Umbilical cord (tissue), 2 donors: ENCODE results near the gene ZCCHC8. TPM values are rescaled to one million over a fixed set of nuclear protein-coding genes. Genes with fewer than 3 reads are reported as not detected.
"Not testable (repeated sequence)": the region's sequence is repeated elsewhere in the genome, so short reads cannot be mapped to it uniquely, and the experiment has no call there.

Source experiments
- DNase-seq: peaks from one replicate; pipeline ENCODE4 v3.0.0-alpha.2; 2015; ENCODE audit warnings: low spot score
- total RNA-seq: library from RNA; depleted of rRNA; stranded (reverse); fragments of >200 nt; gene quantifications from one replicate; pipeline ENCODE4 v1.2.3, GENCODE V29; 2014; ENCODE audit warnings: low replicate concordance; ENCODE audit not compliant: insufficient read depth

The ZCCHC8 gene
- 51.5 TPM for total RNA-seq

DNA sequence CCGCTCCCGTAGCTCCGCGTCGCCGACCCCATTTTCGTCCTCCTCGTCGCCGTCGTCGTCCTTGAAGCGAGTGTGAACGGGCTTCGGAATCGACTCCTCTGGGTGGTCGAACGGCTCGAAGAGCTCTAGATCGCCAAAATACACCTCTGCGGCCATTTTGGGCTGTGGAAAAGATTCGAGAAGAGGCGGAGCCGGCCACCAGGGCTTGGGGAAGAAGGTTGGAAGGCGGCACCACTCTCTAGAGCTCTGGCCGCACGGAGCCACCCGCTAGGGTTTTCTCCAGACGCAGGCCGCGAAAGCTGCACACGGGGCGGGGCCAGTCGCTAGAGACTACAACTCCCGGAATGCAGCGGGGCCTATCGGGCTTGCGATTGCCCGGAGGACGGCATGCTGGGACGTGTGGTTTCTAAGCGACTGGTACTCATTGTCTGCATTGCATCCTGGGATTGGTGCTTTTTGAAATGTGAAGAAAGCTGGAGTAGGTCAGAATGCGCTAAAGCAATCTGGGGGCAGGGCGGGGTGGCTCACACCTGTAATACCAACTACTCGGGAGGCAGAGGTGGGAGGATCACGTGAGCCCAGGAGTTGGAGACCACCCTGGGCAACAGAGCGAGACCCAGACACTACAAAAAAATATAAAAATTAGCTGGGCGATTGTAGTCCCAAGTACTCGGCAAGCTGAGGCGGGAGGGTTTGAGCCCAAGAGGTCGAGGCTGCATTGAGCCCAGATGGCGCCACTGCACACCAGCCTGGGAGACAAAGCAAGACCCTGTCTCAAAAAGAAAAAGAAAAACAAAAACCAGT lies at the start of gene ZCCHC8:
Gene ZCCHC8 (minus strand): TSS at position 248 of the 804 bp plus-strand sequence. CDS start 92 bp downstream, at position 156.
- peak; percentile 99 for DNase-seq

DNA sequence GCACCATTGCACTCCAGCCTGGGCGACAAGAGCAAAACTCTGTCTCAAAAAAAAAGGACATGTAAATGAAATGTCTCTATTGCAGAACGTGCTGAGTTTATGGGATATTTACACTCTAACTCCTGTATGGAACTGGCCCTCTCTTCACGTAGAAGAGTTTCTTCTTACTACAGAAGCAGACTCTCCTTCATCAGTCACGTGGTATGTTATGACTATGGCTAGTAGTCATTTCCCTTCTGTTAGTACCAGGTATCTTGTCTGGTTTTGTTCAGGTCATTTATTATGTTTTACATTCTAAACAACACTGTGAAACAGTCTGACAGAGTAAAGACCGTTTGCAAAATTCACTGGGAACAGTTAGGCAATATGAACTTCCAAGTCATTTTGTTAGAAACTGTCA lies 46.6 kb upstream of the ZCCHC8 start:
- DNase-seq: no peak

DNA sequence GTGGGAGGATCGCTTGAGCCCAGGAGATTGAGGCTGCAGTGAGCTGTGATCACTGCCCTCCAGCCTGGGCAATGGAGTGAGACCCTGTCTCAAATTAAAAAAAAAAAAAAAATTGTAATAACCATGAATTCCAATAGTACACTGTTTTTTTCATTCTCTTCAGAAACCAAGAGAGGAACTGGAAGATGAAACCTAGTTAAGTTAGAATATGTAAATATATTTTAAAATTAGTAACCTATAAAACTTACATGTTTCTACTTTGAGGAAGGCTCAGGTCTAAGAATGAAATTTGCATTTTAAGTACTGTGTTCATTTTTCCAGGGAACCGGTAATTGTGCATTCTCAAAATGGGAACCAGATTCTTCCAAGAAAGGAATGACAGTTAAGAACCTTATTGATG lies 45.1 kb upstream of the ZCCHC8 start:
- DNase-seq: no peak

DNA sequence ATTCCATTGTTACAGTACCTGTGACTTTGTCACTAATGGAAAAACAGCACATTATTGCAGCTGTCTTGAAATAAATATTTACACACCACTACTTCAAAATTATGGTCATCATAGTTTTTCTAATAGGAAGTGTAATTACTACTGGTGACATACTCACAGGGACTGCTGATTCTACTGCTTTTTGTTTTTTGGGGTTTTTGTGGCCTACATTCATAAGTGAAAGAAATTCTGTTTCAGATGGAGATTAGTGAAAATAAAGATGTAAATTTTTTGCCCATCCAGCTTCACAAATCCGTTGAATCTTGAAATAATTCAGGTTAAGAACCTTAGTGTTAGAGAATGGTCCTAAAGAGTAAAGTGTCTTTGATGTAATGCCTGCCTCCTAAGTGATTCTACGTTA lies 43.8 kb upstream of the ZCCHC8 start:
- no peak for DNase-seq

DNA sequence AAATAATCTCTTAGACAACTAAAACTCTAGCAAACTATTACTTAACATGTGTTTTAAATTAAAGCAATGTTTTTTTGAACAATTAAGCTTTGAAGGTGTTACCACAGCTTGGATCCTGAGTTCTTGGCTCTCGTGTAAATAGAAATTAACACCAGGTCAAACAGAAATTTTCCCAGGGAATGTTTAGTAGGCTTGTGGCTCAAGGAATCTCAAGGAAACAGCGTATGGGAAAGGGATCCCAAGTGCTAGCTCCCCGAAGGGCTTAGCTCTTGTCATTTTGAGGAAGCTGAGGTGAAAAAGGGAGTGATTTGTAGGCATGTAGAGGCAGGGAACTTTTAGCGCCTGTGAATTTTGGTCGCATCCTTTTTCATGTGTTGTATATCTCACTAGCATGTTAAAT lies 37.8 kb upstream of the ZCCHC8 start:
- no peak for DNase-seq

DNA sequence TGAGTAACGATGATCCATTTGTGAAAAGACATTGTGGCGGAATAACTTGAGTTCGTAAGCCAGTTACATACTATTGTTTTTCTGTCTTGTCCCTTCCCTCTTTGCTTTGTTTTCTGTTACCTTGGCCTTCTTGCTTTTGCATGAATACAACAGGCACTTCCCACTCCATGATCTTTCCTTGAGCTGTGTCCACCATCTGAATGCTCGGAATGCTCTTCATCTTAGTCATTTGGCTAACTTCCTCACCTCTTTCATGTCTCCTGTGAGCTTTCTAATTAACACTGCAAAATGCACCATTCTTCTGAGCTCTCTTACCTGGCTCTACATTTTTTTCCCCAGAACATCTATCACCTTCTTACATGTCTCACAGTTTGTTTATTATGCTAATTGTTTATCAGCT lies 36.3 kb upstream of the ZCCHC8 start:
- no peak for DNase-seq

DNA sequence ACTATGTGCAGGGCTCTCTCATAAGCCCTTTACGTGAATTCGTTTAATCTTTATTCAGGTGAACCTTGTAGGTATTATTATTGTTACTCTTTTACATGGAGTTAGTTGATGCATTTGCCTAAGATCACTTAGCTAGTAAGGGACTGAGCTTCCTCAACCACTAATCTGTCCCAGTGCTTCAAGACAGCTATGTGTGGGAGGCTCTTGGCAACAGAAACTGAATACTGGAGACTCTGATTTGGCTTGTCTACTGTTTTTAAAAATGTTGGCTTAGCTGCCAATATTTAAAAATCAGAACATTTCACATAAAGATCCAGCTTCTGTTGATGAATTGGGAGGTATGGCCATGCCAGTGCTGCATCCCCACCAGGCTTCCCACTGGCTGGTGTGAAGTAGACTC lies 33.1 kb upstream of the ZCCHC8 start:
- DNase-seq: no peak

DNA sequence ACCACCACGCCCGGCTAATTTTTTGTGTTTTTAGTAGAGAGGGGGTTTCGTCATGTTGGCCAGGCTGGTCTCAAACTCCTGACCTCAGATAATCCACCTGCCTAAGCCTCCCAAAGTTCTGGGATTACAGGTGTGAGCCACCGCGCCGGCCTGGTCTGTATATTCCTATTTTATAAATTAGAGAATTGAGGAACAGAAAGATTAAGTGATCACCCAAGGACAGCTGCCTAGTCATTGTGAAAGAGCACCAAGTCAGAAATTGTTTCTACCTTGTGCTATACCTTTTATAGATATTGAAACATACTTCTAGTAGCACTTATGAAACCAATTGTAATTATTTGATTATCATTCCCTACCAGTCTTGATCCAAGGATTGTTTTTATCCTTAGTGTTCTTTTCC lies 28.3 kb upstream of the ZCCHC8 start:
- no peak for DNase-seq

DNA sequence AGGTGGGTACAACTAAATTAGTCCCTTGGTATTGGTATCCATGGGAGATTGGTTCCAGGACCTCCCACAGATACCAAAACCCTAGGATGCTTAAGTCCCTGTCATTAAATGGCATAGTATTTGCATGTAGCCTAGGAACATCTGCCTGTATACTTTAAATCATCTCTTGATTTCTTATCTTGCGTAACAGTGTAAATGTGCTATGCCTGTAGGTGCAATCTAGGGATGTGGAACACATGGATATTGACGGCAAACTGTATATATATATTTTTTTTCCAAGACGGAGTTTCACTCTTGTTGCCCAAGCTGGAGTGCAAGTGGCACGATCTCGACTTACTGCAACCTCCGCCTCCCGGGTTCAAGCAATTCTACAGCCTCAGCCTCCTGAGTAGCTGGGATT lies 27.9 kb upstream of the ZCCHC8 start:
- DNase-seq: no peak

DNA sequence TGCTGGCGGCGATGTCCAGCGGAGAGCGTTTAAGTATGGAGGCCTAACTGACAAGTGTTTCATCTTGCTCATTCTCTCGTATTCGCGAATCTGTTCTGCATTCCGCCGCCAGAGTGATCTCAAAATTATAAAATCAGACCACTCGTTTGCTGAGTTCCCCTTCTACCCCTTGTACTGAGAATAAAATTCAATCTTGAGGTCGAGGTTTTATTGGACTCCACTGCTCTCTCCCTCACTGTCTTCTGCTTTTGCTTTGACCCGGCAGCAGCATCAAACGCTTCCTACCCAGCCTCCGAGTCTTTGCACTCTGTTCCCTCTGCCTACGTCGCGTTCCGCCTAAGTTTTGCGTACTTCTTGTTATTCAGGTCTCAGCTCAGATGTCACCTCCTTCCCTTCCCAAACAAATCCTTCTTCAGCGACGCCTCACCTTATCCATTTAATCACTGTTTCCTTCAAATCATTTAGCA lies 26.8 kb upstream of the ZCCHC8 start:
- peak; percentile 18 for DNase-seq

DNA sequence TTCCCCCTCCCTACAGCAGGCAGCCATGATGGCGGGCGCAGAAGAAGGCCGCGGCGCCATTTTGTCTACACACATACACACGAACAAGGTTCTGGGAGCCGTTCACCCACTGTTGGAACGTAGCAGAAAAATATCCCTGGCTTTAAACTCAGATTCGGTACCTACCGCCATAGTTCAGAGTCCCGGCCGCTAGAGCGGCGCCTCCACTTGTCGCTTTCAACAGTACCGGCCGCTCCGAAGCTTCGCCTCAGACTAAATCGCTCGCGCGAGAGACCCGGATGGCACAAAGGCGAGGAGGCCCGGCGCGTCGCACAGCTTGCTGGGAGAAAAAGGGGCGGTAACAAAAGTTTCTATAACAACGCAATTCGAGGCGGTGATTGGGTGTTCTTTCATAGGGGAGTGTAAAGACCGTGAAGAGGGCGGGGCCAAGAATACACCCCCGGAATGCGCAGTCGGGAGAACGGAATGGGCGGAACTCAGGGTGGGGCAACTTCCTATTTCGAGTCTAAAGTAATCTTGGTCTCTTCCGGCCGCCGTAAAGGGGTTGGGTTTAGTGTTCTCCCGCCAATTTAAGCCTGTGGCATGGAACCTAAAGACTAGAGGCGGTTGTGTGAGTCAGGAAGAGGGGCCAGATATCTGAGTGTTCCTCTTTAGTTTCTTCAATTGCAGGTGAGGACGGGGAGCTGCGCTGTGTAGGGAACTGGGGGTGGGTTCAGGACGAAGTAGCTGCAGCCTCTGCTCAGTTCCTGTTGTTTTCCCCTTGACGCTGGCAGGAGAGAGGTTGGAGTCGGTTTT lies 26.1 kb upstream of the ZCCHC8 start, which contains the start of the genes KNTC1 and RSRC2:
Gene KNTC1 (plus strand): TSS at position 567 of the 795 bp plus-strand sequence. CDS start 2,815 bp downstream, outside the sequence.
Gene RSRC2 (minus strand): TSS at position 254 of the 795 bp plus-strand sequence. CDS start 83 bp downstream, at position 171.
- DNase-seq: peak; percentile 100

DNA sequence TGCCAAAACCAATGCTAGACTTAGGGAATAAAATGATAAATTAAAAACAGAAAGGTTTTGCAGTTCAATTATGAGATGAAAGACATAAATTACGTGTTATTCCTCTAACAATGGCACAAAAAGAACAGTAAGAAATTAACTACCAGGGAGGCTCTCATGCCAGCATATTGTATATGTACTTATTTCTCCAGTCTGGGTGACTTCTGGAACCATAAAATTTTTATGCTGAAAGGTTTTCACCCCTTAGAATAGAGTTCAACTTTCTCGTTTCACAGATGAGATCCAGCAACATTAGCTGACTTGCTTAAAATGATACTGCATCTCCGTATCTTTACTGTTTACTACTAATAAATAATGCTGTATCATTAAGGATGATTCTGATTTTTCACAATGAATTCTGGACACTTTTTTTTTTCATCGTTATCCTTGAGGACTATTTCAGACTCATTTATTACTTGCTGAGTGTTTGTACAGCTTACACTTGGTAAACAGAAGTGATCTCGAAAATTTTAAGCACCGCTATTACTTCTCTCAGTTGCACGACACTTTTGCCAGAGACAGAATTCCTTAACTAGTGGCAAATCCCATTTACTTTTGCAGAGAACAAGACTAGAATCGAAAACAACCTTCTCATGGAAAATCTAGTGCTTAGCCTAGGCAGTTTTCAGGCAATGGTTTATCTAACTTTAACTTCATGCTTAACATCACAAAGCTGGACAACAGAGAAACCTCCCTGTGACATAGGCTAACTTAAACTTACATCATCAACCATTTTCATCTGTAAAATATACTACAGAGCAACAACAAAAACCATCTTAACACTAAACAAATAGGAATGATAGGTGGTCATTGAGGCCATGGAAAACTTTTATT lies 23.4 kb upstream of the ZCCHC8 start:
- DNase-seq: no peak

DNA sequence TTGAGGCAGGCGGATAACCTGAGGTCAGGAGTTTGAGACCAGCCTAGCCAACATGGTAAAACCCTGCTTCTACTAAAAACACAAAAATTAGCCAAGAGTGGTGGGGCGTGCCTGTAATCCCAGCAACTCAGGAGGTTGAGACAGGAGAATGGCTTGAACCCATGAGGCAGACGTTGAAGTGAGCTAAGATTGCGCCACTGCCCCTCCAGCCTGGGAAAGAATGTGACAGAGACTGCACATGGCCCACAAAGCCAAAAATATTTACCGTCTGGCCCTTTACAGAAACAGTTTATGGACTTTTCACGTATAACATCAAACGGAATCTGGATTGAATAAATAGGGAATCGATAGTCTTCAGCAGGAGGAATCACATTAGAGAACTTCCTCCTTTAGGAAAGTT lies 22.5 kb upstream of the ZCCHC8 start:
- DNase-seq: no peak

DNA sequence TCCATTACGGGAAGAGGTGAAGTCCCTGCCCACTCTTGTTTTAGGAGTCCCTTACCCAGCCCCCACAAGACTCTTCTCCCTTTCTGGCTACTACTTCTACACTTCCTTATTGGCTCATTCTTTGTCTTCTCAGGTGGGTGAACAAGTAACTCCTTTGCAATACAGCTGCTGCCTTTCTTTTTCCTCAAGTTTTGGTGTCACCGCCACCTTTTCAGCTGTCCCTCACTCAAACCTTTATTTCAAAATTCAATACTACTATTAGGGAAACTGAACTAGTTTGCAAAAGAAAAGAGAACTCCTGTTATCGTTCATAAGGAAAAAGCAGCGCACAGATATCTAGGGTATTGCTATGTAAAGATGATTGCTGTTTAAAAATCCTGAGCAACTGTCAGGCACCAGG lies 19.9 kb upstream of the ZCCHC8 start:
- DNase-seq: no peak

DNA sequence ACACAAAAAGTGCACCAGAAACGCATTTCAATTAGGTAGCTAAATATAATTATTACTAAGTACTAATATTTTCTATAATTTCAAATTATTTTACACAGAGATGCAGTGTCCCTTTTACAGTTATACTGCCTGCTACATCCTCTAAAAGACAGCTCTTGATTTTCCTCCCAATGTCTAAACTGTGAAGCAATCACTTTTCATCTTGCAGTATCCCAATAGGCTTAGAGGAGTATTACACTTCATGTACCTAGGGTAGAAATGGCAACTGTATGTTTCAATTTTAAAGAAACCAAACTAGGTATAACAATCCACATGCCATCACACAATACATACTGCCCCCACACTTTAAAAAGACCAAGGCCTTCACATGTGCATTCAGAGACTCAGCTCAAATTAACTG lies 18.7 kb upstream of the ZCCHC8 start:
- no peak for DNase-seq

DNA sequence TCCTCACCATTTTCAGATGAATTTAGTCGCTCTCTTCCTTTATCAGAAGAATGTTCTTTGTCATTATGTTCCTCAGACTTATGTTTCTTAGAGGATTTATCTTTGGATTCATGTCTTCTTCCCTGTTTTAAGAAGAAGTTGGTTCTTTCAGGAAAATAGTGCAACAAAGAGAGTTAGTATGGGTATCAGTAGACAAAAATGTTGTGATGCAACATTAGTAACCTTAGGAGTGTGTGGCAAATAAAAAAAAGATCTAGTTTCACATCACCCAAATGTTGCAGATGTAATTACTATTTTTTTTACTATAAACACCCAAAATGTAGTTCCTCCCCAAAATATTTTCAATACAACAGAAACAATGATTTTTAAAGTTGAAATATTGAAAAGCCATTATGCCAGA lies 18.2 kb upstream of the ZCCHC8 start:
- DNase-seq: no peak

DNA sequence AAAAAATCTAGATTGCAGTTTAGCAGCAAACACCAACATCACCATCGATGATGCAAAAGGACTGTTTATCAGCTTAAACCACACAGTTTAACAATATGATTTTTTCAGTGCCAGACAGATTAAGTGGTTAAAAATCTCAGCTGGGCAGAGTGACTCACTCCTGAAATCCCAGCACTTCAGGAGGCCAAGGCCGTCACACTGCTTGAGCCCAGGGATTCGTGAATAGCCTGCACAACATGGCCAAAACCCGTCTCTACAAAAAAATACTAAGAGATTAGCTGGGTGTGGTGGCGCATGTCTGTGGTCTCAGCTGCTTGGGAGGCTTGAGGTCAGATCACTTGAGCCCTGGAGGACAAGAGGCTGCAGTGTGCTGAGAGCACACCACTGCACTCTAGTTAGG lies 17.1 kb upstream of the ZCCHC8 start:
- DNase-seq: peak; percentile 93

DNA sequence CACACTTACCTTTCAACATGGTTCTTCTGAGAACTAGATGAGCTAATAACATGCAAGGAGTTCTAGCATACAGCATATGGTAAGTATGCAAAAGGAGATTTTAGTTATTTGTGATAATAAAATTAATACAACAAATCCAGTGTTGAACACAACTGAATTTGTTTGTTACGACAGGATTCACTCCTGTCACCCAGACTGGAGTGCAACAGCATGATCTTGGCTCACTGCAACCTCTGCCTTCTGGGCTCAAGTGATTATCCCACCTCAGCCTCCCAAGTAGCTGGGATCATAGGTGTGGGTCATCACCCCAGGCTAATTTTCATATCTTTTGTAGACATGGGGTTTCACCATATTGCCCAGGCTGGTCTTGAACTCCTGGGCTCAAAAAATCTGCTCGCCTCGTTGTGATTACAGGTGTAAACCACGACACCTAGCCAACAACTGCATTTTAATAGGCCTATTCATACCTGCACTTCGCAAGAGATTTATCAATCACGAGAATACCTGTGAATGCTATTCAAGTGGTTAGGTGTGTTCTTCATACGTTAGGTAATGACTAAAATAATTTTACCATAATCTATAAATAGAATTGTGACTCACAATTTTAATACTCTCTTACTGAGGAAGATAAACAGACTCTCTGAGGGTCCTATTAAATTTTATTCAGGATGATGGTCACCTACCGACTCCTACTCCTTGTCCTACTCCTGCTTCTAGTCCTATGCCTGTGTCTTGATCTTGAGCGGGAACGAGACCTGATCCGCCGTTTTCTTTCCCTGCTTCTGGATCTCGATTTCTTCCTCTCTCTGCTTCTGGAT lies 16.0 kb upstream of the ZCCHC8 start:
- DNase-seq: no peak

DNA sequence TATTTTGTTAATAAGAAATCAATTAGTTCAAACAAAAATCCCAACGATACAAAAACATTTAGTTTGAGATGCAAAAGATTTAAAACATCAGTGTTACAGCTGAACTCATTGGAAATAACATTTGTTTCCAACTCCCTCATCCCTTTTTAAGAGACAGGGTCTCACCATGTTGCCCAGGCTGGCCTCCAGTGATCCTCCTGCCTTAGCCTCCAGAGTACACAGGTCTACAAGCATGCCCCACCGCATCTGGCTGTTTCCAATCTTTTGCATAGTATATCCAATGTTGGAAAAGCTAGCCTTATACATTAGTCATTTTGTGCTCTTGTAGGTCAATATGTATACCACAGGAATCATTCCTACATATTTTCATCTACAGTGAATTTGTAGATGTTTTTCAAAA lies 14.5 kb upstream of the ZCCHC8 start:
- no peak for DNase-seq

DNA sequence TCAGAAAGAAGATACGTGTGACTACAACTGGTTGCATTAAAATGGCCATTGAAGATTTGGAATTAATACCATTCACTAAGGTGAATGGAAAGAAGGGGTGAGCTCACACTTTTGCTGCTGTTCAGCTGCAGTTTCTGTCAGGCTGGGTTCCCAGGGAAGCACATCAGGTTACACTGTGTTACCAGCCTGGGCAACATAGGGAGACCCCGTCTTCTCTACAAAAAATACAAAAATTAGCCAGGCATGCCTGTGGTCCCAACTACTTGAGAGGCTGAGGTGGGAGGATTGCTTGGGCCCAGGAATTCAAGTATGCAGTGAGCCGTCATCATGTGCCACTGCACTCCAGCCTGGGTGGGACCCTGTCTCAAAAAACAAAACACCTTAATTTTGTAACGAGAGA lies 12.9 kb upstream of the ZCCHC8 start:
- no peak for DNase-seq

DNA sequence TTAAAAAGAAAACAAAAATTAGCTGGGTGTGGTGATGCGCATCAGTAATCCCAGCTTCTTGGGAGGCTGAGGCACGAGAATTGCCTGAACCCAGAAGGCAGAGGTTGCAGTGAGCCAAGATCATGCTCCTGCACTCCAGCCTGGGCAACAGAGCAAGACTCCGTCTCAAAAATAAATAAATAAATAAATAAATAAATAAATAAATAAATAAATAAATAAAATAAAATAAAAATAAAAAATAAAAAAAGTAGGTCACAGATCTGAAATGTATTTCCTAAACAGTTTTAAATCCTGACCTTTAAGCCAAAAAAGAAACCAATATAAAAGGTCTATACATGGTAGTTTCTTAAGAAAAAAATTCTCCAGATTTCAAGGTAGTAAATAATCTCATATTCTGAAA lies 12.3 kb upstream of the ZCCHC8 start:
- DNase-seq: not testable (repeated sequence)
